ENCODE data around the gene SPTBN1.

- TF ChIP-seq CTCF (conservative IDR thresholded peaks at IDR 0.05; ENCODE audit: low read depth, low read length) = no peak
- no peak for TF ChIP-seq BHLHE40 (IDR thresholded peaks at IDR 0.05; ENCODE audit: low read depth, low read length)
- TF ChIP-seq MXI1 (IDR thresholded peaks at IDR 0.05; ENCODE audit: borderline replicate concordance, low read depth, low read length) = no peak
- no peak for TF ChIP-seq POLR2A (IDR thresholded peaks at IDR 0.05; ENCODE audit: low read depth, low read length)
- TF ChIP-seq MAFK (IDR thresholded peaks at IDR 0.05; ENCODE audit: low read depth, low read length) = no peak
- no peak for TF ChIP-seq RCOR1 (IDR thresholded peaks at IDR 0.05; ENCODE audit: insufficient replicate concordance, low read length)
- no peak for TF ChIP-seq SMC3 (IDR thresholded peaks at IDR 0.05; ENCODE audit: low read depth, low read length)
- no peak for TF ChIP-seq RFX5 (IDR thresholded peaks at IDR 0.05; ENCODE audit: low read depth, low read length)
- no peak for TF ChIP-seq USF2 (IDR thresholded peaks at IDR 0.05; ENCODE audit: low read depth, low read length)
- TF ChIP-seq FOS (IDR thresholded peaks at IDR 0.05; ENCODE audit: low read depth, low read length) = no peak
- no peak for TF ChIP-seq ELK1 (IDR thresholded peaks at IDR 0.05; ENCODE audit: borderline replicate concordance, low read depth, low read length)
- TF ChIP-seq CHD1 (IDR thresholded peaks at IDR 0.05; ENCODE audit: low read depth, low read length) = no peak
- no peak for TF ChIP-seq RAD21 (IDR thresholded peaks at IDR 0.05; ENCODE audit: low read length)
- no peak for TF ChIP-seq CEBPB (IDR thresholded peaks at IDR 0.05; ENCODE audit: low read depth, low read length)
Observed at GRCh38 chr2:54626131-54626530, 170.0 kb downstream of the SPTBN1 start.

Measured in IMR-90 (cell line).